ENCODE data around the gene PLIN5. TPM values are rescaled to one million over a fixed set of nuclear protein-coding genes. Genes with fewer than 3 reads are reported as not detected.

Gene PLIN5
- total RNA-seq, 1 experiment from 2014 or later = 8.1 TPM

DNA sequence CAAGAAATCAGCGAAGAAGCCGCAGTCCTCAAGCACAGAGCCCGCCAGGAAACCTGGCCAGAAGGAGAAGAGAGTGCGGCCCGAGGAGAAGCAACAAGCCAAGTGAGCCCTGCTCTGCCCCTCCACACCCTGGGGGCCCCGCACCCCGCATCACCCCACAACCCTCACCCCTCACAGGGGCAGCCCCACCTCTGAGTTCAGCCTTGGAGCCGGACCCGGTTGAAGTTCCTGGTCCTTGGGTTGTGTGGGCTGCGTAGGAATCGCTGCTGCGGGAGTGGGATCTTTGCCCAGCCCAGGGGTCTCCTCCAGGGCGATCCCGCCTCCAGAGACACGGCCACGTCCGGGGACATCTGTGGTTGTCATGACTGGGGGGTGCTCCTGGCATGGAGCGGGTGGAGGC is 38.7 kb downstream of the PLIN5 start:
- Histone ChIP-seq H3K27ac (ENCODE audit: low read depth, low read length) (no peak overlapping the region), H3K4me3 (replicated peaks in 1 of 2; ENCODE audit: low read depth in 1 of 2, low read length in 2 of 2) (no peak overlapping the region), H3K9me2 (ENCODE audit: insufficient read depth) (no peaks in the 10 kb centered on the region), H3K4me1 (ENCODE audit: control insufficient read depth in 1 of 2, insufficient read depth in 2 of 2, low read length in 2 of 2) (peaks cover 0 to 3% of the 10 kb centered on the region in 2 experiments; a peak in 2 of 4 replicates), H3K79me2 (ENCODE audit: insufficient read depth, low read length) (no peaks in the 10 kb centered on the region), H3K9ac (ENCODE audit: low read length) (no peak overlapping the region), H3K27me3 (ENCODE audit: insufficient read depth, low read length) (no peaks in the 10 kb centered on the region), H4K20me1 (ENCODE audit: insufficient read depth) (no peaks in the 10 kb centered on the region), H2AFZ (ENCODE audit: low read depth, low read length, poor library complexity, severe bottlenecking) (no peak overlapping the region), H3K9me3 (ENCODE audit: control insufficient read depth in 1 of 2, insufficient read depth in 1 of 2, low read depth in 1 of 2, low read length in 2 of 2) (peaks cover 0 to 4% of the 10 kb centered on the region in 2 experiments; a peak in 1 of 4 replicates), H3K4me2 (ENCODE audit: low read length) (no peak overlapping the region), H3K36me3 (ENCODE audit: control insufficient read depth in 1 of 2, insufficient read depth in 2 of 2, low read length in 2 of 2) (peaks cover 6 to 31% of the 10 kb centered on the region in 2 experiments; a peak in 3 of 4 replicates)
- TF ChIP-seq YY1 (IDR thresholded peaks at IDR 0.05; ENCODE audit: extremely low read depth, insufficient replicate concordance, low read depth, low read length) (no peak), FOSL1 (IDR thresholded peaks at IDR 0.05; ENCODE audit: low read depth) (no peak)
- TF ChIP-seq, protein P1, sequence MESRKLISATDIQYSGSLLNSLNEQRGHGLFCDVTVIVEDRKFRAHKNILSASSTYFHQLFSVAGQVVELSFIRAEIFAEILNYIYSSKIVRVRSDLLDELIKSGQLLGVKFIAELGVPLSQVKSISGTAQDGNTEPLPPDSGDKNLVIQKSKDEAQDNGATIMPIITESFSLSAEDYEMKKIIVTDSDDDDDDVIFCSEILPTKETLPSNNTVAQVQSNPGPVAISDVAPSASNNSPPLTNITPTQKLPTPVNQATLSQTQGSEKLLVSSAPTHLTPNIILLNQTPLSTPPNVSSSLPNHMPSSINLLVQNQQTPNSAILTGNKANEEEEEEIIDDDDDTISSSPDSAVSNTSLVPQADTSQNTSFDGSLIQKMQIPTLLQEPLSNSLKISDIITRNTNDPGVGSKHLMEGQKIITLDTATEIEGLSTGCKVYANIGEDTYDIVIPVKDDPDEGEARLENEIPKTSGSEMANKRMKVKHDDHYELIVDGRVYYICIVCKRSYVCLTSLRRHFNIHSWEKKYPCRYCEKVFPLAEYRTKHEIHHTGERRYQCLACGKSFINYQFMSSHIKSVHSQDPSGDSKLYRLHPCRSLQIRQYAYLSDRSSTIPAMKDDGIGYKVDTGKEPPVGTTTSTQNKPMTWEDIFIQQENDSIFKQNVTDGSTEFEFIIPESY (IDR thresholded peaks at IDR 0.05; ENCODE audit: extremely low read depth, insufficient replicate concordance, low read length) = no peak
- ChIA-PET RAD21 (ENCODE audit: low non-redundant PET in 1 of 2, low total read pairs in 2 of 2, uncharacterized antibody in 2 of 2, unreplicated experiment in 2 of 2) (no interaction called here), CTCF (no interaction called here), POLR2A (no interaction called here)
- no TSS peak for BruUV-seq (replicated peaks)
- intact Hi-C loops (cut with micrococcal nuclease) = no loop called here
- DNase-seq (ENCODE audit: low read depth, low spot score) = no peak
- no peak for ATAC-seq

DNA sequence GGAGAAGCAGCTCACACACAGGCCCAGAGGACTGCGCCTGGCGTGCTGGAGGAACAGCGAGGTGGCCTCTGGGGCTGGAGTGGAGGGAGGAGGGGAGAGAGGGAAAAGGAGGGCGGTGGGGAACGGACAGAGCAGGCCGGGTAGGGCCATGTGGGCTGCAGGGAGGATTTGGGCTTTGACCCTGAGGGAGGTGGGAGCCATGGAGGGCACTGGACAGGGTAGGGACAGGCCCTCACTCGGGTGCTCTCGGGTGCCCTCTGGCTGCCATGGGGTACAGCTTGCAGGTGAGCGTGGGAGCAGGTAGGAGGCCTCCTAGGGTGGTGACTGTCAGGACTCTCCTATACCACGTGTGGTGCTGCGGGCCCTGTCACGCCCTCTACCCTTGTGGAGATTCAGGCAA is 39.6 kb downstream of the PLIN5 start:
- POLR2A ChIA-PET = no interaction called here
- RAD21 ChIA-PET (ENCODE audit: low non-redundant PET in 1 of 2, low total read pairs in 2 of 2, uncharacterized antibody in 2 of 2, unreplicated experiment in 2 of 2) = no interaction called here

More for the DNA sequence above, 39.6 kb downstream of the PLIN5 start:
- ATAC-seq = peak; percentile 99
- intact Hi-C loops (cut with micrococcal nuclease) = no loop called here
- H3K9me2 ChIP-seq (ENCODE audit: insufficient read depth) = no peaks in the 10 kb centered on the region
- peaks cover 6 to 33% of the 10 kb centered on the region in 2 experiments; a peak in 3 of 4 replicates for H3K36me3 ChIP-seq (ENCODE audit: control insufficient read depth in 1 of 2, insufficient read depth in 2 of 2, low read length in 2 of 2)
- CTCF ChIA-PET = no interaction called here
- no peaks in the 10 kb centered on the region for H4K20me1 ChIP-seq (ENCODE audit: insufficient read depth)
- TF ChIP-seq, protein P2, sequence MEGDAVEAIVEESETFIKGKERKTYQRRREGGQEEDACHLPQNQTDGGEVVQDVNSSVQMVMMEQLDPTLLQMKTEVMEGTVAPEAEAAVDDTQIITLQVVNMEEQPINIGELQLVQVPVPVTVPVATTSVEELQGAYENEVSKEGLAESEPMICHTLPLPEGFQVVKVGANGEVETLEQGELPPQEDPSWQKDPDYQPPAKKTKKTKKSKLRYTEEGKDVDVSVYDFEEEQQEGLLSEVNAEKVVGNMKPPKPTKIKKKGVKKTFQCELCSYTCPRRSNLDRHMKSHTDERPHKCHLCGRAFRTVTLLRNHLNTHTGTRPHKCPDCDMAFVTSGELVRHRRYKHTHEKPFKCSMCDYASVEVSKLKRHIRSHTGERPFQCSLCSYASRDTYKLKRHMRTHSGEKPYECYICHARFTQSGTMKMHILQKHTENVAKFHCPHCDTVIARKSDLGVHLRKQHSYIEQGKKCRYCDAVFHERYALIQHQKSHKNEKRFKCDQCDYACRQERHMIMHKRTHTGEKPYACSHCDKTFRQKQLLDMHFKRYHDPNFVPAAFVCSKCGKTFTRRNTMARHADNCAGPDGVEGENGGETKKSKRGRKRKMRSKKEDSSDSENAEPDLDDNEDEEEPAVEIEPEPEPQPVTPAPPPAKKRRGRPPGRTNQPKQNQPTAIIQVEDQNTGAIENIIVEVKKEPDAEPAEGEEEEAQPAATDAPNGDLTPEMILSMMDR (IDR thresholded peaks at IDR 0.05 in 2 of 3, conservative IDR thresholded peaks at IDR 0.05 in 1 of 3; ENCODE audit: borderline replicate concordance in 1 of 3, insufficient read depth in 1 of 3, low read depth in 2 of 3, low read length in 2 of 3) = peak; percentile 33 to 75 (median 60); a peak in 5 of 6 replicates
- no peak for TF ChIP-seq EGR1 (IDR thresholded peaks at IDR 0.05; ENCODE audit: low read depth)
- no peak for TF ChIP-seq FOSL1 (IDR thresholded peaks at IDR 0.05; ENCODE audit: low read depth)
- peak; percentile 34; the same call in 1 of the 2 replicates for TF ChIP-seq RAD21 (IDR thresholded peaks at IDR 0.05; ENCODE audit: low read depth)
- H3K4me1 ChIP-seq (ENCODE audit: control insufficient read depth in 1 of 2, insufficient read depth in 2 of 2, low read length in 2 of 2) = peaks cover 0 to 3% of the 10 kb centered on the region in 2 experiments; a peak in 2 of 4 replicates
- no peak overlapping the region for H3K4me2 ChIP-seq (ENCODE audit: low read length)
- no peaks in the 10 kb centered on the region for H3K27me3 ChIP-seq (ENCODE audit: insufficient read depth, low read length)
- no peaks in the 10 kb centered on the region for H3K79me2 ChIP-seq (ENCODE audit: insufficient read depth, low read length)
- peak; percentile 22 for DNase-seq (ENCODE audit: low read depth, low spot score)
- H3K27ac ChIP-seq (ENCODE audit: low read depth, low read length) = no peak overlapping the region
- no TSS peak for BruUV-seq (replicated peaks)
- no peak overlapping the region for H3K9ac ChIP-seq (ENCODE audit: low read length)
- peaks cover 0 to 4% of the 10 kb centered on the region in 2 experiments; a peak in 1 of 4 replicates for H3K9me3 ChIP-seq (ENCODE audit: control insufficient read depth in 1 of 2, insufficient read depth in 1 of 2, low read depth in 1 of 2, low read length in 2 of 2)
- H2AFZ ChIP-seq (ENCODE audit: low read depth, low read length, poor library complexity, severe bottlenecking) = no peak overlapping the region
- no peak overlapping the region for H3K4me3 ChIP-seq (replicated peaks in 1 of 2; ENCODE audit: low read depth in 1 of 2, low read length in 2 of 2)

Data from HCT116 (cell line).